DMS53 treated with DMSO at 0.1 percent for 48 hours (cell line): ENCODE measurements around the gene LIMK1.
"Not testable (repeated sequence)": the region's sequence is repeated elsewhere in the genome, so short reads cannot be mapped to it uniquely, and the experiment has no call there.

ENCODE experiments used
- DNase-seq: peaks from one replicate; lab custom pipeline; 2025; ENCODE audit not compliant: unreplicated experiment; lab: John Stamatoyannopoulos, UW

Gene LIMK1

DNA sequence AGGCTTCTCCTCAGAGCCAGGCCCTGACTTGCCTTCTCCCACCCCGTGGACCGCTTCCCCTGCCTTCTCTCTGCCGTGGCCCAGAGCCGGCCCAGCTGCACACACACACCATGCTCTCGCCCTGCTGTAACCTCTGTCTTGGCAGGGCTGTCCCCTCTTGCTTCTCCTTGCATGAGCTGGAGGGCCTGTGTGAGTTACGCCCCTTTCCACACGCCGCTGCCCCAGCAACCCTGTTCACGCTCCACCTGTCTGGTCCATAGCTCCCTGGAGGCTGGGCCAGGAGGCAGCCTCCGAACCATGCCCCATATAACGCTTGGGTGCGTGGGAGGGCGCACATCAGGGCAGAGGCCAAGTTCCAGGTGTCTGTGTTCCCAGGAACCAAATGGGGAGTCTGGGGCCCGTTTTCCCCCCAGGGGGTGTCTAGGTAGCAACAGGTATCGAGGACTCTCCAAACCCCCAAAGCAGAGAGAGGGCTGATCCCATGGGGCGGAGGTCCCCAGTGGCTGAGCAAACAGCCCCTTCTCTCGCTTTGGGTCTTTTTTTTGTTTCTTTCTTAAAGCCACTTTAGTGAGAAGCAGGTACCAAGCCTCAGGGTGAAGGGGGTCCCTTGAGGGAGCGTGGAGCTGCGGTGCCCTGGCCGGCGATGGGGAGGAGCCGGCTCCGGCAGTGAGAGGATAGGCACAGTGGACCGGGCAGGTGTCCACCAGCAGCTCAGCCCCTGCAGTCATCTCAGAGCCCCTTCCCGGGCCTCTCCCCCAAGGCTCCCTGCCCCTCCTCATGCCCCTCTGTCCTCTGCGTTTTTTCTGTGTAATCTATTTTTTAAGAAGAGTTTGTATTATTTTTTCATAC is 38.0 kb downstream of the LIMK1 start:
- DNase-seq: no peak

GRCh38 chr7:74123892-74124291 is 40.3 kb downstream of the LIMK1 start:
- not testable (repeated sequence) for DNase-seq

DNA sequence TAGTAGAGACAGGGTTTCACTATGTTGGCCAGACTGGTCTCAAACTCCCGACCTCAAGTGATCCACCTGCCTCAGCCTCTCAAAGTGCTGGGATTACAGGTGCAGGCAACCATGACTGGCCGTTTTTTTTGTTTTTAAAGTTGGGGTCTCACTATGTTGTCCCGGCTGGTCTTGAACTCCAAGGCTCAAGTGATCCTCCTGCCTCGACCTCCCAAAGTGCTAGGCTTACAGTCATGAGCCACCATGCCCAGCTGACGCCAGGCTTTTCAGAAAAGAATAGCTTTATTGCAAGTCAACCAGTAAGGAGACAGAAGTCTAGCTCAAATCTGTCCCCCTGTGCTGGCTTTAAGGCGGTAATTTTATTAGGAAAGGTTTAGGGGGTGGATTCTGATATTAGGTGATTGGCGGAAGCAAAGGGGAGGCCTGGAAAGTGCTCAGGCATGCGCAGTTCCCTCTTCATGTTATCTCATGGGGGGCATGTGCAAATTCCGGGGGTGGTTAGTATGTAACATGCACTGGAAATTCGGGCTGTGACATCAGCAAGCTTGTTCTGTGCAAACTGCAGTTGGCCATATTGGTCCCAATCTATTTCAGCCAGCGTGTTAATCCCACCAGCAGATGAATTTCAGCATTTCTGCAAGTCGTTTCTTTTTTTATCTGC is 42.7 kb downstream of the LIMK1 start:
- DNase-seq: no peak

DNA sequence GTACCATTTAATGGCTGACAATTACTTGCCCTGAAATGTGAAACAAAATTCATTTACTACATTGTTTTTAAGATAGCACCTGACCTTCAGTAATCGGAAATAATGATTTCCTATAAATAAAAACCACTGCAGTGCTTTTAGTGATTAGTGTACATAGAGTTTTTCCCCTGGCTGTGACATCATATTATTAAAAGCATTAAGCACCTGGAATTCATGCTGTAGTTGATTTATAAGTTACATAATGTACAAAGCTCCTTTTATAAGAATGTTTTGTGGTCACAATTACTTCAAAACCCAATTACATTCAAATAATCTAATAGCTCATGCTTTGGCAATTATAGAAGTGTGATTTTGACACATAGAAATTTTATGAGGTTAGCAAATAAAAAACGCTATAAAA is 46.3 kb downstream of the LIMK1 start:
- DNase-seq: no peak

DNA sequence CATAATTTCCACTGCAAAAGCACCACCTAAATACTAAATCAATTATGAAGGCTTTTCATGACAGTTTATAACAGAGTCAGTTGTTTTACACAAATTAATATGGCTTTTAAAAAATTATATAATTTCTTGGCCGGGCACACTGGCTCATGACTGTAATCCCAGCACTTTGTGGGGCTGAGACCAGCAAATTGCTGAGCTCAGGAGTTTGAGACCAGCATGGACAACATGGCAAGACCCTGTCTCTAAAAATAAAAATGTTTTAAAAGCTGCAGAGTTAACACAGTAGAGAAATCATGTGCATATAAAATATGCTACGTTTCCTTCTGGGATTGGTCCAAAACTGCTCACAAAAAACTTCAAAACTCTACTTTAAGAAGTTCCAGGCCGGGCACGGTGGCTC is 46.9 kb downstream of the LIMK1 start:
- DNase-seq: no peak

GRCh38 chr7:74134117-74134620 is 50.6 kb downstream of the LIMK1 start:
- DNase-seq: no peak

DNA sequence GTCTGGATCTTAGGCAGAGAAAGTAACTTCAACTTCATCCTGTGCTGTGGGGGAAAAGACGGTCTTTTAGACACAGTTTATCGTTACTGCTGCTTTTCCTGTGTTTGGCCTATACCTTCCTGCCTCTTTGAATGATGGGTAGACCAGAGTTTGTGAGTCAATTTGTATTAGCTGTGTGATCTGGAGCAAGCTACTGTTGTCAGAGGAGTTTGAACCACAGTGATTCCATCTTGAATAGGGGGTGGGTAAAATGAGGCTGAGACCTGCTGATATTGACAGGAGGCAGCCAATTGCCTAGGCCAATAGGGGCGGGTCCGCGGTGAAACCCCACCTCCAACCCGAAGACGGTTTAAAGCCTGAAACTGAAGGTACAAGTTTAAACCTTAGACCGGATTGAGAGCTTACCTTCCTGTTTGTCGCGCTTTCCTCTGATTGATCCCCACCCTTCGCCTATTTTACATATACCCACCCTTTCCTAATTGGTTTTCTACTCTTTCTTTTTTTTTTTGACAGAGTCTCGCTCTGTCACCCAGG is 54.8 kb downstream of the LIMK1 start:
- no peak for DNase-seq

GRCh38 chr7:74138945-74139843 is 55.6 kb downstream of the LIMK1 start:
- DNase-seq: no peak

GRCh38 chr7:74141705-74142104 is 58.1 kb downstream of the LIMK1 start:
- peak; percentile 3 for DNase-seq

DNA sequence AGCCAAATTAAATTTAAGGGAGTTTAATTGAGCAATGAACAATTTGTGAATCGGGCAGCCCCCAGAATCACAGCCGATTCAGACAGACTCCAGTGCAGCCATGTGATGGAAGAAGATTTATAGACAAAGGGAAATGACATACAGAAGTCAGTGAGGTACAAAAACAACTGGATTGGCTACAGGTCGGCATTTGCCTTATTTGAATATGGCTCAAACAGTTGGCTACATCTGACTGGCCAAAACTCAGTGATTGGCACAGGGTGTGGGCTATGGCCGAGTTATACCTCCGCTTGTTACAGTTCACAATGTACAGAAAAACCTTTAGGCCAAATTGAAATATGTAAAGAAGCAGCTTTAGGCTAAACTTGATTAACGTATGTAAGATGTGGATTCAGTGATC is 59.8 kb downstream of the LIMK1 start:
- DNase-seq: no peak

- DNase-seq: no peak
Measured at GRCh38 chr7:74148491-74148890, 64.9 kb downstream of the LIMK1 start.

- DNase-seq: no peak
Measured at GRCh38 chr7:74149071-74149470, 65.5 kb downstream of the LIMK1 start.

- DNase-seq: no peak
Measured at GRCh38 chr7:74149603-74150002, 66.0 kb downstream of the LIMK1 start.

DNA sequence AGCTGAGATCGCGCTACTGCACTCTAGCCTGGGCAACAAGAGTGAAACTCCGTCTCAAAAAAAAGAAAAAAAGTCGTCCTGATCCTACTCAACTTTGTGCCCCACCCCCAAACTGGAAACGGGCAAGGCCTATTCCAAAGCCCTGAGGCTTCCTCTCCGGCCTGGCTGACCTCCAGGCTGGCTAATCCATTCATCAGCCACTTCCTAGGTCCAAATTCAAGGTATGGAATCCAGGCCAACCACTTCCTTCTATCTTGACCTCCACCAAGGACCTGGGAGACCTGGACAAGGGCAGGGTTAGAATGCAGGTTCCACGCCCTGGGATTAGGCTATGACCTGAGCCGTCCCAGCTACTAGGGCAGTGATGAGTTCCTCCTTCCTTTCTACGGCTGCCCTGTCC is 70.1 kb downstream of the LIMK1 start:
- no peak for DNase-seq

GRCh38 chr7:74155810-74156395 is 72.3 kb downstream of the LIMK1 start:
- DNase-seq: no peak

DNA sequence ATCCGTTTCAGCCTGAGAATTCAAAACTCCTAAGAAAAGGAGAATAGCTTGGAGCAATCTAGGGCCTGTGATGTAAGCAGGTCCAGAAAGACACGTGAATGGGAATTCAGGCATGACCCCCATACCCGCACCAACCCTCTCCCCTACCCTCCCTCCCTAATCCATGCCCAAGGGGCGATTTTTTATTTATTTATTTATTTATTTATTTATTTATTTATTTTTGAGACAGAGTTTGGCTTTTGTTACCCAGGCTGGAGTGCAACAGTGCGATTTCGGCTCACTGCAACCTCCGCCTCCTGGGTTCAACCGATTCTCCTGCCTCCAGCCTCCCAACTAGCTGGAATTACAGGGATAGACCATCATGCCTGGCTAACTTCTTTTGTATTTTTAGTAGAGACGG is 74.0 kb downstream of the LIMK1 start:
- DNase-seq: no peak

DNA sequence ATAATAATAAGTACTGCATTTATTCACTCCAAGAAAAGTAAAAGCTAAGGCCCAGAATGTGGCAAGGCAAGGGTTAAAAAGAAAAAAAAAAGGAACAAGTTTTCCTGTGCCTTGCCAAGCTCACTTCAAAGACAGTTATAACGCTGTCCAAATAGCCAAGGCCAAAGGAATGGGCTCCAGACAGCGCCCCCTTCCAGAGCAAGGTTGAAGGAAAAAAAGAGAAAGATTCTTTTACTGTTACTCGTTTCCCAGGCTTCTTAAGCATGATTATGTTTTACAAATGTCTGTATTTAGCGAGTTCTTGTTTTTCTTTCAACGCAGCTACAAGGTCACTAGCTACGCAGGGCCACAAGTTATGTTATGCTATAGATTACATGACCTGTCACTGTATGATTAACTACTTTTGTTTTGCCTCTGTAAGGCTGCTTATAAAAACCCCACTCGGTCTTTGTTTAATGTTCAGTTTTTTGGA is 81.4 kb downstream of the LIMK1 start:
- no peak for DNase-seq

DNA sequence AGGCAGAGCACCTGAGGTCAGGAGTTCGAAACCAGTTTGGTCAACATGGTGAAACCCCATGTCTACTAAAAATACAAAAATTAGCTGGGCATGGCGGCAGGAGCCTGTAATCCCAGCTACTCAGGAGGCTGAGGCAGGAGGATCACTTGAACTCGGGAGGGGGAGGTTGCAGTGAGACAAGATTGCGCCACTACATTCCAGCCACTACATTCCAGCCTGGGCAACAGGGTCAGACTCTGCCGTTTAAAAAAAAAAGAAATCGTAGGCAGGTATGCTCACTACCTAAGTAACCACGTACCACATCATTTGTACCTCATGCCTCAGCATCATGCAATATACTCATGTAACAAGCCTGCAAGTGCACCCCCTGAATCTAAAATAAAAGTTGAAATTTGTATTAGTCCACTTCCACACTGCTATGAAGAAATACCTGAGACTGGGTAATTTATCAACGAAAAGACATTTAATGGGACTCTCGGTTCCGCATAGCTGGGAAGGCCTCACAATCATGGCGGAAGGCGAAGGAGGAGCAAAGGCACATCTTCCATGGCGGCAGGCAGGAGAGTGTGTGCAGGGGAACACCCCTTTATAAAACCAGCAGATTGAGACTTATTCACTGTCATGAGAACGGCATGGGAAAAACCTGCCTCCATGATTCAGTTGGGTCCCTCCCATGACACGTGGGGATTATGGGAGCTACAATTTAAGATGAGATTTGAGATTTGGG is 82.4 kb downstream of the LIMK1 start:
- no peak for DNase-seq

GRCh38 chr7:74167324-74167723 is 83.7 kb downstream of the LIMK1 start:
- not testable (repeated sequence) for DNase-seq
